Measurements from ENCODE around the gene RSPO1.
"Not testable (repeated sequence)": the region's sequence is repeated elsewhere in the genome, so short reads cannot be mapped to it uniquely, and the experiment has no call there.

The RSPO1 gene

GRCh38 chr1:37634244-37634991 lies at the start of gene RSPO1:
Gene RSPO1, minus strand, starts transcription at chr1:37634892. Its CDS starts 5,231 bp downstream, at chr1:37629661.
- peak; percentile 1 for DNase-seq

GRCh38 chr1:37684182-37684581 lies 49.5 kb upstream of the RSPO1 start:
- not testable (repeated sequence) for DNase-seq

GRCh38 chr1:37682334-37682987 lies 47.8 kb upstream of the RSPO1 start:
- DNase-seq, result peak; percentile 78

GRCh38 chr1:37680933-37681332 lies 46.2 kb upstream of the RSPO1 start:
- DNase-seq, result no peak

GRCh38 chr1:37677808-37678207 lies 43.1 kb upstream of the RSPO1 start:
- no peak for DNase-seq

- no peak for DNase-seq
These were observed 42.4 kb upstream of the RSPO1 start for GRCh38 chr1:37677143-37677439.

GRCh38 chr1:37676281-37677142 lies 41.8 kb upstream of the RSPO1 start:
- no peak for DNase-seq

GRCh38 chr1:37673920-37674319 lies 39.2 kb upstream of the RSPO1 start:
- no peak for DNase-seq

GRCh38 chr1:37672136-37672870 lies 37.6 kb upstream of the RSPO1 start:
- DNase-seq, result no peak

GRCh38 chr1:37671261-37671660 lies 36.6 kb upstream of the RSPO1 start:
- DNase-seq, result no peak

GRCh38 chr1:37670133-37670532 lies 35.4 kb upstream of the RSPO1 start:
- DNase-seq, result no peak

GRCh38 chr1:37667023-37667671 lies 32.5 kb upstream of the RSPO1 start:
- no peak for DNase-seq

- no peak for DNase-seq
These were observed 31.7 kb upstream of the RSPO1 start for GRCh38 chr1:37666241-37666867.

GRCh38 chr1:37663426-37664000 lies 28.8 kb upstream of the RSPO1 start:
- no peak for DNase-seq

GRCh38 chr1:37662031-37662755 lies 27.5 kb upstream of the RSPO1 start:
- DNase-seq, result no peak

- no peak for DNase-seq
These were observed 26.7 kb upstream of the RSPO1 start for GRCh38 chr1:37661401-37661800.

GRCh38 chr1:37660664-37661063 lies 26.0 kb upstream of the RSPO1 start:
- no peak for DNase-seq

GRCh38 chr1:37658486-37658885 lies 23.8 kb upstream of the RSPO1 start:
- DNase-seq, result no peak

- DNase-seq, result no peak
These were observed 23.1 kb upstream of the RSPO1 start for GRCh38 chr1:37657620-37658412.

- no peak for DNase-seq
These were observed 22.2 kb upstream of the RSPO1 start for GRCh38 chr1:37656881-37657280.
